Loucy (cell line): ENCODE results near the gene LGALS1.

Experiments
- H2AFZ ChIP-seq: fragments of 200-600 bp; sonication (generic); 2 replicates; pipeline ENCODE4 v1.6.0; 2016; ENCODE audit warnings: antibody characterized with exemption, mild to moderate bottlenecking, low read length, moderate library complexity
- H3F3A ChIP-seq: fragments of 200-600 bp; 2 replicates; pipeline ENCODE4 v1.6.0; 2016; ENCODE audit warnings: antibody characterized with exemption, low read depth, mild to moderate bottlenecking
- H3K27me3 ChIP-seq: fragments of 200-600 bp; sonication (generic); 2 replicates; pipeline ENCODE4 v1.6.1; 2014; ENCODE audit warnings: low read length, mild to moderate bottlenecking; ENCODE audit not compliant: insufficient read depth, poor library complexity, severe bottlenecking
- H3K36me3 ChIP-seq: fragments of 200-600 bp; sonication (generic); 2 replicates; pipeline ENCODE4 v1.6.1; 2016; ENCODE audit warnings: low read length; ENCODE audit not compliant: insufficient read depth
- H3K4me1 ChIP-seq: fragments of 200-600 bp; sonication (generic); 2 replicates; pipeline ENCODE4 v1.5.1; 2014; ENCODE audit warnings: low read length, mild to moderate bottlenecking; ENCODE audit not compliant: insufficient read depth, poor library complexity, severe bottlenecking
- H3K4me2 ChIP-seq: fragments of 200-600 bp; sonication (generic); 2 replicates; pipeline ENCODE4 v1.6.0; 2014; ENCODE audit warnings: antibody characterized with exemption, low read length, low read depth, mild to moderate bottlenecking; ENCODE audit not compliant: poor library complexity, severe bottlenecking
- H3K4me3 ChIP-seq: fragments of 200-600 bp; sonication (generic); 2 replicates; pipeline ENCODE4 v1.5.1; 2014; ENCODE audit warnings: low read length, mild to moderate bottlenecking, mixed read lengths; ENCODE audit not compliant: poor library complexity, severe bottlenecking
- H3K79me2 ChIP-seq: fragments of 200-600 bp; sonication (generic); 2 replicates; pipeline ENCODE4 v1.6.1; 2014; ENCODE audit warnings: low read length; ENCODE audit not compliant: insufficient read depth
- H3K9ac ChIP-seq: fragments of 200-600 bp; sonication (generic); 2 replicates; pipeline ENCODE4 v1.6.0; 2014; ENCODE audit warnings: mild to moderate bottlenecking, low read depth, low read length, moderate library complexity; ENCODE audit not compliant: poor library complexity, severe bottlenecking
- H3K9me2 ChIP-seq: fragments of 200-600 bp; sonication (generic); replicated peaks from 2 replicates; pipeline ENCODE4 v1.6.1; 2016; ENCODE audit warnings: low read depth, low read length, mixed read lengths
- H3K9me3 ChIP-seq: fragments of 200-600 bp; sonication (generic); 2 replicates; pipeline ENCODE4 v1.6.1; 2014; ENCODE audit warnings: mild to moderate bottlenecking, antibody characterized with exemption, low read length, low read depth; ENCODE audit not compliant: insufficient read depth
- H4K20me1 ChIP-seq: fragments of 200-600 bp; sonication (generic); 2 replicates; pipeline ENCODE4 v1.6.0; 2014; ENCODE audit warnings: antibody characterized with exemption, low read length, mild to moderate bottlenecking; ENCODE audit not compliant: insufficient read depth, poor library complexity, severe bottlenecking
- EZH2phosphoT487 ChIP-seq: fragments of 200-600 bp; IDR thresholded peaks from 2 replicates; pipeline ENCODE4 v1.6.1; 2018; ENCODE audit warnings: antibody characterized with exemption, mild to moderate bottlenecking, moderate library complexity, borderline replicate concordance
- TF ChIP-seq, protein P1 (sequence below): fragments of 200-600 bp; sonication (generic); conservative IDR thresholded peaks from 2 replicates; pipeline ENCODE4 v1.5.1; 2014; ENCODE audit warnings: mild to moderate bottlenecking, antibody characterized with exemption, low read length

The LGALS1 gene

DNA sequence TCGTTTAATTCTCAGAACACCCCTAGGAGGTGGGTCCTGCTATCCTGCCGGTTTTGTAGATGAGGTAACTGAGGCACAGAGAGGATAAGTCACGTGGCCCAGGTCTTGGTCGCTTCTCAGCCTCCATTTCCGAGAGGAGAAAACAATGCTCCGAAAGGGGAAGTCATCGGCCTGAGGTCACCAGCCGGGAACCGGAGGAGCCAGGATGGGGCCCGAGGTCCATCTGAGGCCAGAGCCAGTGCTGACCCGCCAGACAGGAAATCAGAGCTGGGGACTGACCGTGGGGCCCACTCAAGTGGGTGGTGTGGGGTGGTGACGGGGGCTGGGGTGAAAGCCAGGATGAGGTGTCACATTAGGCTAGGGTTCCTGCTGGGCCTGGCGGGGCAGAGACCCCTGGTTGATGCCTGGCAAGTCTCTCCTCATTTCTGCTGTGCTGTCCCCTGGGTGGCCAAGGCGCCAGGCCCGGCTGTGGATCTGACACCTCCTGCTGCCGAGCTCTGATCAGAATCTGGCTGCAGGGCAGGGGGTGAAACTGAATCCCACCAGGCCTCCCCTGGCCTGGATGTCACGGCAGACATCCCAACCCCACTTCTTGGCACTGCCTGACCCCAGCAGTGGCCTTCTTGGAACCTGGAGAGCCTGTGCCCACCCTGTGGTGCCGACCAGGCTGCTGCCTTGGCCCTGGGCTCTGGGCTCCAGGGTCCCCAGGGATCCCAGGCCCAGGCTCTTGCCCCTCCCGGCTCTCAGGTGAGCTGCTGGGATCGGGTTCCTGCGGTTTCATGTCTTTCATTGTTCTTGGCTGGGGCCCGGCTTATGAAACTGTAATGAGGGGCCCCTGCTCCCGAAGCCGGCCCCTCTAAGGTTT lies 33.4 kb downstream of the LGALS1 start:
- H3K4me2 ChIP-seq, result no peak overlapping the region
- H3K36me3 ChIP-seq, result no peaks in the 10 kb centered on the region
- H4K20me1 ChIP-seq, result no peaks in the 10 kb centered on the region

DNA sequence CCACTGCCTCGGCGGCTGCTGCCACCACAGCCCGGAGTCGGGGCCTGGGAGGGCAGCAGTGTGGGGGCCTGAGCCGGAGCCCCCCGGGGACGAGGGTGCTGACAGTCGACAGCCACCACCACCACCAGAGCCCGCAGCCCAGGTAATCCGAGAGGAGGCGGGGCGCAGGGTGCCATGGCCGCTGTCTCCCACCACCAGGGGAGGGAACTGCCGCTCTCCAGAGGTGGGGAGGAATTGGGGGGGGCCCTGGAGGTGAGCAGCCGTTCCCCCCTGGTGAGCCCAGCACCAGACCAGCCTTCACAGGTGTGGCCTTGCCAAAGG lies 34.0 kb downstream of the LGALS1 start:
- Histone ChIP-seq H3K4me1 (no peaks in the 10 kb centered on the region), H4K20me1 (no peaks in the 10 kb centered on the region), H3K9me2 (no peaks in the 10 kb centered on the region), H3K9ac (no peak overlapping the region), H2AFZ (no peak overlapping the region), H3K4me3 (no peak overlapping the region), H3K4me2 (no peak overlapping the region), H3F3A (no peaks in the 10 kb centered on the region), H3K27me3 (no peaks in the 10 kb centered on the region), H3K79me2 (no peaks in the 10 kb centered on the region), H3K9me3 (no peaks in the 10 kb centered on the region), H3K36me3 (no peaks in the 10 kb centered on the region)
- no peak for TF ChIP-seq EZH2phosphoT487
- TF ChIP-seq, protein P1, sequence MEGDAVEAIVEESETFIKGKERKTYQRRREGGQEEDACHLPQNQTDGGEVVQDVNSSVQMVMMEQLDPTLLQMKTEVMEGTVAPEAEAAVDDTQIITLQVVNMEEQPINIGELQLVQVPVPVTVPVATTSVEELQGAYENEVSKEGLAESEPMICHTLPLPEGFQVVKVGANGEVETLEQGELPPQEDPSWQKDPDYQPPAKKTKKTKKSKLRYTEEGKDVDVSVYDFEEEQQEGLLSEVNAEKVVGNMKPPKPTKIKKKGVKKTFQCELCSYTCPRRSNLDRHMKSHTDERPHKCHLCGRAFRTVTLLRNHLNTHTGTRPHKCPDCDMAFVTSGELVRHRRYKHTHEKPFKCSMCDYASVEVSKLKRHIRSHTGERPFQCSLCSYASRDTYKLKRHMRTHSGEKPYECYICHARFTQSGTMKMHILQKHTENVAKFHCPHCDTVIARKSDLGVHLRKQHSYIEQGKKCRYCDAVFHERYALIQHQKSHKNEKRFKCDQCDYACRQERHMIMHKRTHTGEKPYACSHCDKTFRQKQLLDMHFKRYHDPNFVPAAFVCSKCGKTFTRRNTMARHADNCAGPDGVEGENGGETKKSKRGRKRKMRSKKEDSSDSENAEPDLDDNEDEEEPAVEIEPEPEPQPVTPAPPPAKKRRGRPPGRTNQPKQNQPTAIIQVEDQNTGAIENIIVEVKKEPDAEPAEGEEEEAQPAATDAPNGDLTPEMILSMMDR, result no peak

More for the DNA sequence above, 33.4 kb downstream of the LGALS1 start:
- Histone ChIP-seq H3F3A (no peaks in the 10 kb centered on the region), H3K9me2 (no peaks in the 10 kb centered on the region), H3K9ac (no peak overlapping the region), H3K4me1 (no peaks in the 10 kb centered on the region), H3K9me3 (no peaks in the 10 kb centered on the region), H2AFZ (no peak overlapping the region), H3K4me3 (no peak overlapping the region), H3K79me2 (no peaks in the 10 kb centered on the region), H3K27me3 (no peaks in the 10 kb centered on the region)
- TF ChIP-seq EZH2phosphoT487, result no peak

DNA sequence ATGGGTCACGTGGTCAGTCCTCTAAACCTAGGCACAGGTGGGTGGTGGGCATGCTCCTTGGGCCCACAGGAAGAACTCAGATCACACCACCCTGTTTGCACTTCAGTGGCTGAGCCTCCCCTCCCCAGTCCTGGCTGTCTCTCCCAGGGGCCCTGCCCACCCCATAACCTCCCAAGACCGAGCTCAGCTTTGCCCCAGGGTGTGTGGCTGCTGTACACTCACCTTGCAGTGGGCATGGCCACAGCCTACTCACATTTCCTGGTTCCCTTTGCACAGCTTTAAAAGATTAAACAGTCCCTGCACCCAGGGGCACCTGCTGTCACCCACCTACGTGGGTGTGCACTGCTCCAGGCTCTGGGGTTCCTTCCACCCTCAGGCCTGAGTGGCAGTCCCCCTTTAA lies 35.2 kb downstream of the LGALS1 start:
- Histone ChIP-seq H3K4me1 (no peaks in the 10 kb centered on the region), H3K9ac (no peak overlapping the region), H3K4me2 (no peak overlapping the region), H3K36me3 (no peaks in the 10 kb centered on the region), H3K79me2 (no peaks in the 10 kb centered on the region), H3F3A (no peaks in the 10 kb centered on the region), H4K20me1 (no peaks in the 10 kb centered on the region), H3K9me2 (no peaks in the 10 kb centered on the region), H3K9me3 (no peaks in the 10 kb centered on the region), H3K27me3 (no peaks in the 10 kb centered on the region), H3K4me3 (no peak overlapping the region), H2AFZ (no peak overlapping the region)
- no peak for TF ChIP-seq EZH2phosphoT487
- TF ChIP-seq, protein P1, result no peak

DNA sequence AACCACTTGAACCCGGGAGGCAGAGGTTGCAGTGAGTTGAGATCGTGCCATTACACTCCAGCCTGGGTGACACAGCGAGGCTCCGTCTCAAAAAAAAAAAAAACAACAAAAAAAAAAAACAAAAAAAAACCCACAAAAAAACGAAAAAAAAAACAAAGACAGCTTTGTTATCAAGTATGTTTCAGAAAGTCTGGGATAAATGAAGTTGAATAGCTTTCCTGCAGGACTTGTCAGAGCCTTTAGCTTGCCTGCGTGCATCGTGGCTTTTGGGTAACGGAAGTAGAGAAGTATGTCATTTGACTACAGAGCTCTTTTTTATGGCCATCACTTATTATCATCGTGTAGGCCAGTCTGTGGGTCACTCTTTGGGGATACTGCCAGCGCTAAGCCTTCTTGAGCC lies 36.1 kb downstream of the LGALS1 start:
- TF ChIP-seq, protein P1, result no peak
- TF ChIP-seq EZH2phosphoT487, result no peak
- Histone ChIP-seq H3F3A (no peaks in the 10 kb centered on the region), H3K4me2 (no peak overlapping the region), H3K4me3 (no peak overlapping the region), H3K9me3 (no peaks in the 10 kb centered on the region), H3K9me2 (no peaks in the 10 kb centered on the region), H3K36me3 (no peaks in the 10 kb centered on the region), H3K27me3 (no peaks in the 10 kb centered on the region), H3K79me2 (no peaks in the 10 kb centered on the region), H2AFZ (no peak overlapping the region), H3K9ac (no peak overlapping the region), H4K20me1 (no peaks in the 10 kb centered on the region), H3K4me1 (no peaks in the 10 kb centered on the region)
